Suppressor macrophage (primary cell): Measurements from ENCODE around the gene RPN1.
"Not testable (repeated sequence)": the region's sequence is repeated elsewhere in the genome, so short reads cannot be mapped to it uniquely, and the experiment has no call there.

Source experiments
- DNase-seq, 4 experiments: peaks; one replicate each; pipeline ENCODE4 v3.0.0-alpha.2; 2020 to 2022
- total RNA-seq, 17 experiments: gene quantifications; one replicate each; lab custom pipeline; 2026; ENCODE audit warnings: mixed read lengths in 6 of 17, inconsistent platforms in 3 of 17; lab: John Stamatoyannopoulos, UW

RPN1 gene
- 289 to 524 (median 437) reads per million in 17 experiments for total RNA-seq

GRCh38 chr3:128650096-128651050 lies at the start of gene RPN1:
Gene RPN1, minus strand, starts transcription at chr3:128650818. Its CDS starts 18 bp downstream, at chr3:128650800.
- DNase-seq = peak; percentile 96 to 98 (median 97)

- peak in 2 of 4 experiments; percentile 20 to 51 for DNase-seq
Observed at GRCh38 chr3:128698211-128699047, 47.8 kb upstream of the RPN1 start.

- DNase-seq = peak in 2 of 4 experiments; percentile 22 to 57
Observed at GRCh38 chr3:128697341-128697740, 46.7 kb upstream of the RPN1 start.

GRCh38 chr3:128693696-128694095 lies 43.1 kb upstream of the RPN1 start:
- DNase-seq = no peak

- no peak for DNase-seq
Observed at GRCh38 chr3:128689060-128689459, 38.4 kb upstream of the RPN1 start.

GRCh38 chr3:128686465-128686864 lies 35.8 kb upstream of the RPN1 start:
- DNase-seq = no peak

- peak in 3 of 4 experiments; percentile 41 to 52 (median 51) for DNase-seq
Observed at GRCh38 chr3:128684986-128685726, 34.5 kb upstream of the RPN1 start.

- DNase-seq = peak in 2 of 4 experiments; percentile 16 to 18
Observed at GRCh38 chr3:128683957-128684356, 33.3 kb upstream of the RPN1 start.

GRCh38 chr3:128681369-128681829 lies 30.8 kb upstream of the RPN1 start:
- no peak for DNase-seq

- peak; percentile 99 for DNase-seq
Observed at GRCh38 chr3:128680603-128681368, 30.2 kb upstream of the RPN1 start.

GRCh38 chr3:128679338-128679737 lies 28.7 kb upstream of the RPN1 start:
- peak in 3 of 4 experiments; percentile 30 to 39 (median 33) for DNase-seq

- not testable (repeated sequence) for DNase-seq
Observed at GRCh38 chr3:128675802-128676201, 25.2 kb upstream of the RPN1 start.

- peak in 3 of 4 experiments; percentile 46 to 62 (median 56) for DNase-seq
Observed at GRCh38 chr3:128674161-128674784, 23.7 kb upstream of the RPN1 start.

- peak; percentile 31 to 57 (median 39) for DNase-seq
Observed at GRCh38 chr3:128667641-128668040, 17.0 kb upstream of the RPN1 start.

GRCh38 chr3:128665362-128666021 lies 14.9 kb upstream of the RPN1 start:
- peak in 2 of 4 experiments; percentile 28 to 40 for DNase-seq

- DNase-seq = no peak
Observed at GRCh38 chr3:128663151-128663550, 12.5 kb upstream of the RPN1 start.

- DNase-seq = peak; percentile 31 to 67 (median 54)
Observed at GRCh38 chr3:128655531-128655930, 4.9 kb upstream of the RPN1 start.

- DNase-seq = peak in 1 of 4 experiments; percentile 19
Observed at GRCh38 chr3:128653993-128654805, 3.6 kb upstream of the RPN1 start.

- peak in 1 of 4 experiments; percentile 67 for DNase-seq
Observed at GRCh38 chr3:128653383-128653992, 2.9 kb upstream of the RPN1 start.
